Hippocampal formation (tissue), 2 donors: ENCODE data around the gene TECR.

Experiments
- DNase-seq, 2 donors: peaks; one replicate each; lab custom pipeline; 2025; lab: John Stamatoyannopoulos, UW

Gene TECR

DNA sequence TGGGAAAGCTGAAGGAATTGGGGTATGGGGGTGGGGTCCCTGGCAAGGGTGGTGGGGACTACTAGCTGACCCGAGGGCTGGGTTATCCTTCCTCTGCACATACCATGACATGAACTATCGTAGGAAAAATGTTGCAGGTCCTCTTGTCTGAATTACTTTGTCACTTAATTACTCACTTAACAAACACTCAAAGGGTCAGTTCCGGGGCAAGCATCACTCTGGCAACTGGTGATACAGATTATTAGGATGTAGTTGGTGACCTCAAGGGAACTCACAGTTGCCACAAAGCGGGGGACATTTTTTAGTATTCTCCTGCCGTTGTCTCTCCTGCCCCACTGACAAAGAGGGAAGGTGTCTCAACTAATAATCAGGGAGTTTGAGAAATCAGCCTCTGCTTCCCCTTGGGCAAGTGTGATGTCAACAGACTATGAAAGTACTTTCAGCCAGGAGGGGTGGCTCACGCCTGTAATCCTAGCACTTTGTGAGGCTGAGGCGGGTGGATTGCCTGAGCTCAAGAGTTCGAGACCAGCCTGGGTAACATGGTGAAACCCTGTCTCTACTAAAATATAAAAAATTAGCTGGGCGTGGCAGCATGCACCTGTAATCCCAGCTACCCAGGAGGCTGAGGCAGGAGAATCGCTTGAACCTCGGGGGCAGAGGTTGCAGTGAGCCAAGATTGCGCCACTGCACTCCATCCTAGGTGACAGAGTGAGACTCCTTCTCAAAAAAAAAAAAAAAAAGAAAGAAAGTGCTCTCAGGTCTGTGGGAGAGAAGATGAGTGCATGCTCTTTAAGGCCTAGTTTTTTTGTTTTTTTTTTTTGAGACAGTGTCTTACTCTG, 21.5 kb upstream of the TECR start:
- DNase-seq = no peak

DNA sequence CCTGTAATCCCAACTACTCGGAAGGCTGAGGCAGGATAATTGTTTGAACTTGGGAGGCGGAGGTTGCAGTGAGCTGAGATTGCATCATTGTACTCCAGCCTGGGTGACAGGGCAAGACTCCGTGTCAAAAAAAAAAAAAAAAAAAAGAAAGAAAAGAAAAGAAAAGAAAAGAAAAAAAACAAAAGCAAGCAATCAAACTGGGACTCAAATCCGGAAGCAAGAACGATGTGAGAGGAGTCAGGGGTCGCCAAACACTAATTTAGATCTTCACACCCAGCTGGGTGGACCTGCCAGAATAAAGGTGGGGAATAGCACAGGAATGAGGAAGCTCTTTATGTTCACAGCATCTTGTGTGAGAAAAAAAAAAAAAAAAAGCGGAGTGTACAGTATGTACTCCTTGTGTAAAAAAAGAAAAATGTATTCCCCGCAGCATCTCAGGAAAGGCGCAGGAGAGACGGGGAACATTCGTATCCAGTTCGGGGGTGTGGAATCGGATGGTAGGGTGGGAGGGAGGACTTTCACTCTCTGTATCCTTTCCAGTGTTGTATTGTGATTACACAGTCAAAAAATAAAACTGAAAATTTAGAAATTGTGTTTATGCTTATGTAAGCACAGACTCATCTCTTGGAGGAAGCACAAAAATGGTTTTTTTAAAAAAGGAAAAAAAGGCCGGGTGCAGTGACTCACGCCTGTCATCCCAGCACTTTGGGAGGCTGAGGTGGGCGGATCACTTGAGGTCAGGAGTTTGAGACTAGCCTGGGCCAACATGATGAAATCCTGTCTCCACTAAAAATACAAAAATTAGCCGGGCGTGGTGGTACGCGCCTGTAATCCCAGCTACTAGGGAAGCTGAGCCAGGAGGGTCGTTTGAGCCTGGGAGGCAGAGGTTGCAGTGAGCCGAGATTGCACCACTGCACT, 18.8 kb upstream of the TECR start:
- peak in 1 of 2 donors; percentile 45 for DNase-seq

DNA sequence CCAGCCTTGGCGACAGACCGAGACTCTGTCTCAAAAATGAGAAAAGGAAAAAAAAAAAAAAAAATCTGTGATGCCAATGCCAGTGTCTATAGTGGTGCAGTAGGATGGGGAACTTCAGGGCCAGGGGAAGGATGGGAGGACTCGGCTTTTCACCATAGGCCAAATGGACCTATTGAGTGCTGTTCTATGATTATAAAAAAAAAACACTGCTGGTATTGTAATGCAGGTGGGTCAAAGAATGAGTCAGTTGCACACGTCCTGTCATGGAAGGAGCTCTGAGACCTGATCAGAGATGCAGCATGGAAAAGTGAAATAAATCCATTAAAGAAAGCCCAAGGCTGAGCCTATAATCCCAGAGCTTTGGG, 18.2 kb upstream of the TECR start:
- DNase-seq = no peak

DNA sequence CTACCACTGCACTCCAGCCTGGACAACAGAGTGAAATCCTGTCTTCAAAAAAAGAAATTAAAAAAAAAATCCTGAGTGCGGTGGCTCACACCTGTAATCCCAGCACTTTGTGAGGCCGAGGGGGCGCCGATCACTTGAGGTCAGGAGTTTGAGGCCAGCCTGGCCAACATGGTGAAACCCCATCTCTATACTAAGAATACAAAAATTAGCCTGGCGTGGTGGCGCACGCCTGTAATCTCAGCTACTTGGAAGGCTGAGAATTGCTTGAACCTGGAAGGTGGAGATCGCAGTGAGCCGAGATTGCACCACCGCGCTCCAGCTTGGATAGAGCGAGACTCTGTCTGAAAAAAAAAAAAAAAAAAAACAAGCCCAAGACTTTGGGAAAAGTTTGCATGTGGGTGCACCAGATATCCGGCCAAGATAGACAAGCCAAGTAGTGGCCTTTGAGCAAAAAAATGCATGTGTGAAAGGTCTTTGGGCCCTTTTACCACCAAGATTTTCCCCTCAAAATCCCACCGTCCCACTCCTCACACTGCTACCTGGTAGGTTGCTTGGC, 16.9 kb upstream of the TECR start:
- DNase-seq = no peak

DNA sequence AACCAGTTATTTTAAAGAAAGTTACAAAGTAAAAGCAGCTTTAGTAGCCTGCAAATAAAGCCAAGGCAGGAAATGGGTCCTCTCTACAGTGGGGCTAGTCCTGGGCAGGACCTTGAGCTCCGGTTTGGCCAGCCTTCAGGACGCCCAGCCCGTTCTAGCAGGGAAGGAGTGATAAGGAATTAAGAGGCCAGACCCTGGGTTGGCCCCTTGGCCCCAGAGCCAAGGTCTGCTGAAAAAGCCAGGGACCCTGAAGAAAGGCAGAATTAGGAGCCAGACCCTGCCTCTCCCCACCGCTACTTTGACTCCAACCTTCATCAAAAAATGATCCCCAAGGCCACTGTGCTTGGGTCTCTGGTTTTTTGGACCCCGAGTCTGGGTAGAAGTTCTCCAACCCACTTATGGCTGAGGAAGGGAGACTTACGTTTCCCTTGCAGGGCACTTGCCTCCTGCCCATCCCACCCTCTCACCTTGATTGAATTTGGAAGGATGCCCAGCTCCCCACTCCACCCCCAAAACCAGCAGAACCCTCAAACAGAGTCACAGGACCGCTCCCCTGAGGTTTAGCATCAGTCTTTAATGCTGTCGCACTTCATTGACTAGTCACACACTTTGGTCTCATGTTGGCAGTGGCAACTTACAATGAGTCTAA, 15.1 kb upstream of the TECR start:
- DNase-seq = no peak

DNA sequence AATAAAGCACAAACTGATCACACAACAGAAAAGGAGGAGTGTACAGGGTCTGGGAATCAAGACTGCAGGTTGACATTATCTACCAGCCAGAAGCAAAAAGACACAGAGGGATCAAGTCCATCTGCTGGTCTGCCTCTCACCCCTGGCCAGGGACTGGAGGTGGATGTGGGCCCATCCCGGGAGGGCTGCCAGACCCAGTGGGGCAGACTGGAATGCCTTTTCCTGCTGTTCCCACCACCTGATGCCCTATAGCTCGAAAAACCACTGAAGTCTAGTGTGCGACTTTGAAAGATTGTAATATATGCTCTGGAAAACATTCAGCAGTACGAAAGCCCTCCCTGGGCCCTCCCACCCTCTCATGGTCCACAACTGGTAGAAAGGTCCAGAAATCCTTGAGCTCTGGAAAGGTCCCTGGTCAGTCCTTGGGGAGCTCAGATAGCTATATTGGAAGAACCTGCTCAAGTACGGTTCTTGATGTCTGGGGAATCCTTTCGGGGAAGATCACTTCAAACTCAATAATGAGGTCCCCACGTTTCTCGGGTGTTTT, 13.8 kb upstream of the TECR start:
- DNase-seq = peak in 1 of 2 donors; percentile 24

DNA sequence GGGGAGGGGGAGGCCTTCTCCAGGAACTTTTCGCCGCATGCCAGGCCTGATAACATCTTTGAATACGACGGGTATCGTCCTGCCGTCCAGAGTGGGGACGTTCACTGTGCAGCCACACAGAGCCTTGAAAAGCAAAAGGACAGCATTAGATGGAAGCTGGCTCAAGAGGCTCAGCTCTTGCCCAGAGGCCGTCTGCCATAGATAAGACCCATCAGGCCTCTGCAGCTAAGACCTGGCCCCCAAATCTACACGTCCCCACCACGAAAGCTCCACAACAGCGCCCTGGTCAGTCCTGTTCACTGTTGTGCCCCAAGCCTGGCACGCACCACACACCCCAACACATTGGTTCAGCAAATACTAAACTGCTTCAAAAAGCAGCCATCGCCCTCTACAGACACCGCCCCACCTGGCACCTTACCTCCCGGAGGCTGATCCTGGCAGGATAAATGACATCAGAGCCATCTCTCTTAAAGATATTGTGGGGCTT, 13.3 kb upstream of the TECR start:
- DNase-seq = no peak

DNA sequence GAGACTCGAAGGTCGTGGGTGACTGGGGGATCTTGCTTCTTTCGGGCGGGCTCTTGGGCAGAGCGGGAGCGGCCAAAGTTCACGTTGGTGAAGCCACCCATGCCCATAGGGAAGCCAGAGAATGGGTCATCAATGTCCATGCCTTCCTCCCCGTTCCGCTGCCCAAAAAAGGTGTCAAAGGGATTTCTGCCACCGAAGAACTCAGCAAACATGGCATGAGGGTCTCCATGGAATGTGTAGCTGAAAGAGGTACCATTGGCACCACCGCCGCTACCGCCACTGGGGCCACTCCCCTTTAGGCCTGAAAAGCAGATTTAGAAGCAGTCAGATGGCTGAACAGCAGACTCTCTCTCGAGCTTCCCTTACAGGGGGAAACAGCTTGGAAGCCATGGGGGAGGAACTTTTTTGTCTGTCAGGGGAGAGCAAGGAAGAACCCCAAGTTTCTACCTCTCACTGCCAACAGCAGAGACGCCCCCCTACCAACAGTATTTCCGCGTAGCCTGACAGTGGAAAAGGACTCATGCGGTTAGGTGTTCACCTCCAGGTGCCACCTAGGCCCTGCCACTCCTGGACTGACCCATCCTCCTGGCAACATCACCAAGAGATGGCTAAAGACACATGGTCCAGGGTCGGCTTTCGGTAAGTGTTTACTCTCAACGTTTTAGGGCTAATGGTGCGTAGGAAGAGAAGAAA, 12.5 kb upstream of the TECR start:
- peak in 1 of 2 donors; percentile 38 for DNase-seq

DNA sequence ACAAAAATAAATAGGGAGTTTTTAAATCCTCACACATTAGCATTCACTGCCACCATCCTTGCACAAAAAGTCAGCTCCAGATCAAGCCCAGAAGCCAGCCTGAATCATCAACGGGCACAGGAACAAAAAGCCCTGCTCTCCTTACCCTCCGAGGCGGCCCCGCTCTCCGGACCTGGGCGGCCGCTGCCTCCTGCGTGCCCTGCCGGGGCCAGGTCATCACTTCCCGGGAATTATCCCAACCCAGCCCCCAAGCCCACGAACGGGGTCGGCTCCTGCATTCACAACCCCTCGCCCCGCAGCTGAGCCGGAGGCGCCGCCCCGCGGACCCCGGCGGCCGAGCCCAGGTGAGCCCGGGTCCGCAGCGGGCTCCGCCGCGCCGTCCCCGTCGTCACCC, 12.0 kb upstream of the TECR start:
- no peak for DNase-seq

DNA sequence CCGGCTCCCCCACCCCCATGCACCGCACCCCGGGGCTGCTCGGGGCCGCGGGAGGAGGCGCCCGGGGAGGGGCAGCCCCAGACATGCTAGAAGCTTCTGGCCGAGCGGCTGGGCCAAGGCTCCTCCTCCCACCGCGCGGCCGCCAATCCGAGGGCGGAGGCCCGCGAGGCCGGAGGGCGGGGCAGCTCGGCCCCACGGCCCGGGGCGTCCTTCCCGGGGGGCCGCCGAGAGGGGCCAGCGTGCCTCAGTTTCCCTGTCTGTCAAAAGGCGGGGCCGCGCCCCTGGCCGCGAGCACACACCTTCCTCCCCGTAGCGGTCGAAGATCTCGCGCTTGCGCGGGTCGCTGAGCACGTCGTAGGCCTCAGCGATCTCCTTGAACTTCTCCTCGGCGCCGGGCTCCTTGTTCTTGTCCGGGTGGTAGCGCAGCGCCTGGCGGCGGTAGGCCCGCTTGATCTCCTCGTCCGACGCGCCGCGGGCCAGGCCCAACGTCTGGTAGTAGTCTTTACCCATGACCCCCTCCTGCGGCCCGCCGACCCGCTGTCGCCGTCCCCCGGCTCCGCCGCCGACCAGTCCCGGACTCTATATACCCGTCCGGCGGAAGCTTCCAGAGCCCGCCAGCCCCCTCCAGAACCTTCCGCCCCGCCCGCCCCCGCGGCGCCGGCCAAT, 11.4 kb upstream of the TECR start, which contains the start of gene DNAJB1:
DNAJB1 (minus strand) TSS at position 558 of the 666 bp plus-strand sequence; CDS start at position 510, 48 bp downstream.
- DNase-seq = peak; percentile 78 to 79

DNA sequence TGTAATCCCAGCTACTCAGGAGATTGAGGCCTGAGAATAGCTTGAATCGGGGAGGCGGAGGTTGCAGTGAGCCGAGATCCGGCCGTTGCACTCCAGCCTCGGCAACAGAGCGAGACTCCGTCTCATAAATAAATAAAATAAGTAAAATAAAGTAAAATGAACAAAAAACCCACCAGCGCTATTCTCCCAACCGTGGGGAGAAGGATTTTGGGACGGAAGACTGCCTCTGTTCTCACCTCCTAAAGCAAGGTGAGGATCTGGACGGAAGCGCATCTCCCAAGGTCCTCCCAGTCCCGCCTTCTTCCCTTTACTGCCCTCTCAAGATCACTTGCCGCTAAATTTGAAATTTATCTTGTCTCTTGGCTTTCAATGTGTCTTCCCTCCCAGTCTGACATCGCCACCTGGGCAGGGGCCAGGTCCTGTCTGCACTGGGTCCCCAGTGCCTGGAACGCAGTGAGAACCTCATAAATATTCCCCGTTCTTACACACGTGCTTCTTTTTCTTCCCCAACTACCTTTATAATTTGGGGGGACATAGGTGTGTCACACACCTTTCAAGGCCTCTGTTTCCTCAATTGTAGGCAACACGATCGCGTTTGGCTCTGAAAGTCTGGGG, 10.0 kb upstream of the TECR start:
- DNase-seq = no peak

DNA sequence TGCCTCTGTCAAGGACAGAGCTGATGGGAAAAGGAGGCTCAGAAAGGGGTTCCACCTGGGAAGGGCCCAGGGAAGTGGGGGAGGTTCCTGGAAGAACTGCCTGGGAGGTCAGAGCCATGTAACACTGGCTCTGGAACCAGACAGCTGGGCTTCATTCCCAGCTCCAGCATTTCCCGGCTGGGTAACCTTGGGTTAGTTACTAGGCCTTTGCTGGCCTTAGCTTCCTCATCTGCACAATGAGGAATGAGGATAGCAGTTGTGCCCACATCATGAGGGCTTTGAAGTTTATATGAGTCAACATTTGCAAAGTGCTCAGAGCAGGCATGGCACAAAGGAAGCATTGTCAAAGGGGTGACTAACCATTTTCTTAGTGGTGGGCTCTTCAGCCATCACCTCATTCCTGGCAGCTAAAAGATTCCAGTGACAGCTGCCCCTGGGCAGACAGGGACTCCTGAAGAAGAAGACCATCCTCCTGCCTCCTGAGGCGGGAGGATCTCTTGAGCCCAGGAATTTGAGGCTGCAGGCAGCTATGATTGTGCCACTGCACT, 9.5 kb upstream of the TECR start:
- DNase-seq = no peak

DNA sequence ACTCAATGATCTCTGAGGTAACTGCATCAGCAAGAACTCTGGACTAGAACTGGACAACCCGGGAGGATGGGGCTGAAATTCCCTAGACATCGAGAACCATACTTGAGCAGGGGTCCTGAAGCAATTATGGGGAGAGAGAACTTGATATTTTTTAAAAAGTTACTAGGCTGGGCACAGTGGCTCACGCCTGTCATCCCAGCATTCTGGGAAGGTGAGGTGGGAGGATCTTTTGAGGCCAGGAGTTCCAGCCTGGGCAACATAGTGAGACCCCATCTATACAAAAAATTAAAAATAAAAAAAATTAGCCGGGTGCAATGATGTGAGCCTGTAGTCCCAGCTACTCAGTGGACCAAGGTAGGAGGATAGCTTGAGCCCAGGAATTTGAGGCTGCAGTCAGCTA, 8.9 kb upstream of the TECR start:
- DNase-seq = no peak

DNA sequence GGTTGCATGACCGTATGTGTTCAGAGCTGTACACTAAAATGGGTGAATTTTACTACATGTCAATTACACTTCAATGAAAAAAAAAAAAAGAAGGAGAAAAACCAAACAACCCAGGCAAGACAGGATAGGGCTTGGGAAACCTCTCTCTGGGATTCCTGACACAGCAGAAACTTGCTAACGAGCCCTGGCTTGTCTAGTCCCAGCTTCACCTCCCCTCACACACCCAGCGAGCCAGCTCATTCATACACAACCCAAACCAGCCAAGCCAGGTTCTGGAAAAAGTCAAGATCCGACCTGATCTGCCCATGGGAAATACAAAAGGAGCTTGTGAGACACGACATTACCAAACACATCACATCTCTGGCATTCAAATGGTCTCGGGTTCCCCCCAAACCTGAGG, 3.7 kb upstream of the TECR start:
- DNase-seq = no peak

DNA sequence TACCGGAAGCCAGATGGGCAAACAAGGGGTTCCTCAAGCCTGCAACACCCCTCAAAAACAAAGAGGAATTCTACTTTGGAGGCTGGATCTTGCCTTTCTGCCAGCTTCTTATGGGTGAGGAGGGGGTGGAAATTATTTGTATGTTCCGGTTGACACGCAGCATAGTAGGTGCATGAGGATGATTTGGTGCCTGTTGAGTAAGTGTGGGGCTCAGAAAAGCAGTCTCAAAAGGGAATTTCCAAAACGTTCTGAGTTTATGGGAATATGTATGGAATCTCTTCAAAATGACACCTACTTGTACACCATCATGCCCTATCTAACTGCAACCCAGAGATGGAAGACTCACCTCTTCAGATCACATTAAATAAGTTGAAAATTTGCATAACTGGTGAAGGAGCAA, 3.0 kb upstream of the TECR start:
- no peak for DNase-seq

DNA sequence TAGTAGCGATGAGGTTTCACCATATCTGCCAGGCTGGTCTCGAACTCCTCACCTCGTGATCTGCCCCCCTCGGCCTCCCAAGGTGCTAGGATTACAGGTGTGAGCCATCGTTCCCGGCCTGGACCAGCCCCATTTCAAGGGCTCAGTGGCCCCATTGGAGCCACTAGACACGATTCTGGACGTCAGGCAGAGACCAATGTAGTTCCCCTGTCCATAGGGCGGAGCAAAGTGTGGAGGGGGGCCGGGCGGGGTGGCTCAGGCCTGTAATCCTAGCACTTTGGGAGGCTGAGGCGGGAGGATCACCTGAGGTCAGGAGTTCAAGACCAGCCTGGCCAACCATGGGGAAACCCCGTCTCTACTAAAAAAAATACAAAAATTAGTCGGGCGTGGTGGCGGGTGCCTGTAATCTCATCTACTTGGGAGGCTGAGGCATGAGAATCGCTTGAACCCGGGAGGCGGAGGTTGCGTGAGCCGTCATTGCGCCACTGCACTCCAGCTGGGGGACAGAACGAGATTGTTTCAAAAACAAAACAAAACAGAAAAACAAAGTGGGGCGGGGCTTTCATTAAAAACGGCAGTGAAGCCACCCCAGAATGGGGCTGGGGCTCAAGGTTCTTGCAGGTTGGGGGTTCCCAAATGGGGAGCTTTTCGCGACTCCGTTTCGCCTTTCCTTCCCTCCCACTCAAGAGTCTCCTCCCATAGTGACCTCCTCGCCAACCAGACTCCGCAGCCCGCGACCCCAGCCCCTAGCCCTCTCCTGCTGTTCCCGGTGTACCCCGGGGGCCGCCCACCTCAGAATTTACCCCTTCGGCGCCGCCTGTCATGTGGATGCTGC, 758 bp upstream of the TECR start:
- no peak for DNase-seq

DNA sequence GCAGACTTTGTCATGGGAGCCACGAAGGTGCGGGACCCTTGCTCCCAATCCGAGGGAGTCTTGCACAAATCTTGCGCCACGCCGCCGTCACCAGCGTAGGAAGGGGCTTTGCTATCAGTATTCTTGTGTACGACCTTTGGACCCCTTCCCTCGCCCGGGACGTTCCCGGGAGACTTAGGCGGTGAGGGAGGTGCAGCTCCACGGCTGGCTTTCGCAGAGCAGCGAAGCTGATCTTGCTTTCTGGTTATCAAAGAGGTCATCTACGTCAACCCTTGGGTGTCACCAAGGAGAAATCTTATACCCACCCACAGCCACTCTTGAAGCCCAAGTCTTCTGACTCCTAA, 583 bp downstream of the TECR start:
- DNase-seq = no peak

DNA sequence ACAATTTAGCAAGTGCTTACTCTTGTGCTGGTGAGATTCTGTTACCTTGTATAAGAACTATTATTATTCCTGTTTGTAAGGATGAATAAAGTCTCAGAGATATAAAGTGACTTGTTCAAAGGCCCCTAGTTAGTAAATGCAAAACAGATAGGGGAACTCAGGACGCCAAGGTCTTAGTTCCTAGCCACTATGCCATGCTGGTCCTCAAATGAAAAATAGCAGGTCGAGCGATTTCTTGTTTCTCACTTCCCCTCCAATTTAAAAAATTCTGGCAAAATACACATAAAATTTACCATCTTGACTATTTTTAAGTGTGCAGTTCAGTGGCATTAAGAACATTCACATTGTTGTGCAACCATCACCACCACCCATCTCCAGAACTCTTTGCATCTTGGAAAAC, 1.1 kb downstream of the TECR start:
- no peak for DNase-seq

DNA sequence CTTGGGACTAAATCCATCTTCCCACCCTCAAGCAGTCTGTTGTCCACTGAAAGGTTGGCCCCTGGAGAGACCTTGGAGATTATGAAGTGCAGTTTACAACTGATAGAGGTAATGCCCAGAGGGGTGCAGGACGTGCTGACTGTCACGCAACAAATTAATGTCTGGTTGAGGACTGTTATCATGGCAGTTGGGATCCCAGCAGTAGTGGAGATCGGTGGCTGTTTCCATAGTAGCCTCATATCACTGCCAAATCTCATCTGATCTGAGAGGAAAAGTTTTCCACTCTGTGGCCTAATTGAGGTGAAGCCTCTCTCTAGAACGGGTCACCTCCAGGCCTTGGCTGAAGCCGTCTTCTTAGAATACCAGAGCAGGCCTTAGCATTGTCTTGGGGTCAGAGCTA, 4.1 kb downstream of the TECR start:
- no peak for DNase-seq
